Measurements from ENCODE around the gene SSR4.

DNA sequence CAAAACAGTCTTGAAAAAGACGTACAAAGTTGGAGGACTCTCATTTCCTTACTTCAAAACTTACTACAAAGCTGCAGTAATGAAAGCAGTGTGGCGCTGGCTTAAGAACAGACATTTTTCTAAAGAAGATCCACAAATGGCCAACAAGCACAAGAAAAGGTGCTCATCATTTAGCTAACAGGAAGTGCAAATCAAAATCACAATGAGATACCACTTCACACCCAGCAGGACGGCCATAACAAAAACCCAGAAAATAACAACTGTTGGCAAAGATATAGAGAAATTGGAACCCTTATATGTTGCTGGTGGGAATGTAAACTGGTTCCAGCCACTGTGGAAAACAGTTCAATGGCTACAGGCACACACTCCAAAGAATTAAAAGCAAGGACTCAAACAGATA, 32.5 kb downstream of the SSR4 start:
- TF ChIP-seq, protein P1, sequence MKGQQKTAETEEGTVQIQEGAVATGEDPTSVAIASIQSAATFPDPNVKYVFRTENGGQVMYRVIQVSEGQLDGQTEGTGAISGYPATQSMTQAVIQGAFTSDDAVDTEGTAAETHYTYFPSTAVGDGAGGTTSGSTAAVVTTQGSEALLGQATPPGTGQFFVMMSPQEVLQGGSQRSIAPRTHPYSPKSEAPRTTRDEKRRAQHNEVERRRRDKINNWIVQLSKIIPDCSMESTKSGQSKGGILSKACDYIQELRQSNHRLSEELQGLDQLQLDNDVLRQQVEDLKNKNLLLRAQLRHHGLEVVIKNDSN (CRISPR knock-in tag; IDR thresholded peaks at IDR 0.05) = no peak
- TF ChIP-seq, protein P2, sequence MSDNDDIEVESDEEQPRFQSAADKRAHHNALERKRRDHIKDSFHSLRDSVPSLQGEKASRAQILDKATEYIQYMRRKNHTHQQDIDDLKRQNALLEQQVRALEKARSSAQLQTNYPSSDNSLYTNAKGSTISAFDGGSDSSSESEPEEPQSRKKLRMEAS (CRISPR knock-in tag; IDR thresholded peaks at IDR 0.05) = no peak
- TF ChIP-seq, protein P3, sequence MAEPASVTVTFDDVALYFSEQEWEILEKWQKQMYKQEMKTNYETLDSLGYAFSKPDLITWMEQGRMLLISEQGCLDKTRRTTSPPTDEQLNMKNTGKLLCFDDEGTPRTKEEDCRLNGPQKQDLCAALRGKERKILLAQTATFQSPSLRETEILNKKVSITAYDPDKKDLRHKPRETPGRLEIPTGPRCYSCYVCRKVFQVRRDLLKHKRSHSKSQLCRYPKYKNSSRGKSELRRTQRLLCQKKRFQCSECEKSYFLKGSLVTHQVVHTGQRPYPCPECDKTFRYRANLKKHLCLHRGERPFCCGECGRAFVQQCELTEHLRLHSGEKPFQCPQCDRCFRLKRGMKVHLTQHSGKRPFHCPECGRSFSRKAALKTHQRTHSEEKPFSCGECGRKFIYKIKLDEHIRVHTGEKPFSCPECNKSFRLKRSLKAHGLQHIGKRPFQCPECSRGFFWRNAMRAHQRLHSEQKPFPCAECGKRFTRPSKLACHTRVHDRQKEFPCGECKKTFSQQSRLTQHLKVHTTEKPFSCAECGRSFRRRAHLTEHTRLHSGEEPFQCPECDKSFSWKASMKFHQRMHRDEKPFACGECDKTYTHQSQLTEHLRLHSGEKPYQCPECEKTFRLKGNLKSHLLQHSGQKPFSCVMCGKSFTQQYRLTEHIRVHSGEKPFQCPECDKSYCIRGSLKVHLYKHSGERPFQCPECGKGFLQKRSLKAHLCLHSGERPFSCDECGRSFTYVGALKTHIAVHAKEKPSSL (CRISPR knock-in tag; conservative IDR thresholded peaks at IDR 0.05) = no peak
- TF ChIP-seq, protein P4, sequence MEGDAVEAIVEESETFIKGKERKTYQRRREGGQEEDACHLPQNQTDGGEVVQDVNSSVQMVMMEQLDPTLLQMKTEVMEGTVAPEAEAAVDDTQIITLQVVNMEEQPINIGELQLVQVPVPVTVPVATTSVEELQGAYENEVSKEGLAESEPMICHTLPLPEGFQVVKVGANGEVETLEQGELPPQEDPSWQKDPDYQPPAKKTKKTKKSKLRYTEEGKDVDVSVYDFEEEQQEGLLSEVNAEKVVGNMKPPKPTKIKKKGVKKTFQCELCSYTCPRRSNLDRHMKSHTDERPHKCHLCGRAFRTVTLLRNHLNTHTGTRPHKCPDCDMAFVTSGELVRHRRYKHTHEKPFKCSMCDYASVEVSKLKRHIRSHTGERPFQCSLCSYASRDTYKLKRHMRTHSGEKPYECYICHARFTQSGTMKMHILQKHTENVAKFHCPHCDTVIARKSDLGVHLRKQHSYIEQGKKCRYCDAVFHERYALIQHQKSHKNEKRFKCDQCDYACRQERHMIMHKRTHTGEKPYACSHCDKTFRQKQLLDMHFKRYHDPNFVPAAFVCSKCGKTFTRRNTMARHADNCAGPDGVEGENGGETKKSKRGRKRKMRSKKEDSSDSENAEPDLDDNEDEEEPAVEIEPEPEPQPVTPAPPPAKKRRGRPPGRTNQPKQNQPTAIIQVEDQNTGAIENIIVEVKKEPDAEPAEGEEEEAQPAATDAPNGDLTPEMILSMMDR (IDR thresholded peaks at IDR 0.05) = no peak
- TF ChIP-seq FOXK1 (CRISPR knock-in tag; IDR thresholded peaks at IDR 0.05) = no peak
- TF ChIP-seq, protein P5, sequence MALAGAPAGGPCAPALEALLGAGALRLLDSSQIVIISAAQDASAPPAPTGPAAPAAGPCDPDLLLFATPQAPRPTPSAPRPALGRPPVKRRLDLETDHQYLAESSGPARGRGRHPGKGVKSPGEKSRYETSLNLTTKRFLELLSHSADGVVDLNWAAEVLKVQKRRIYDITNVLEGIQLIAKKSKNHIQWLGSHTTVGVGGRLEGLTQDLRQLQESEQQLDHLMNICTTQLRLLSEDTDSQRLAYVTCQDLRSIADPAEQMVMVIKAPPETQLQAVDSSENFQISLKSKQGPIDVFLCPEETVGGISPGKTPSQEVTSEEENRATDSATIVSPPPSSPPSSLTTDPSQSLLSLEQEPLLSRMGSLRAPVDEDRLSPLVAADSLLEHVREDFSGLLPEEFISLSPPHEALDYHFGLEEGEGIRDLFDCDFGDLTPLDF (CRISPR knock-in tag; IDR thresholded peaks at IDR 0.05) = no peak
- TF ChIP-seq, protein P6, sequence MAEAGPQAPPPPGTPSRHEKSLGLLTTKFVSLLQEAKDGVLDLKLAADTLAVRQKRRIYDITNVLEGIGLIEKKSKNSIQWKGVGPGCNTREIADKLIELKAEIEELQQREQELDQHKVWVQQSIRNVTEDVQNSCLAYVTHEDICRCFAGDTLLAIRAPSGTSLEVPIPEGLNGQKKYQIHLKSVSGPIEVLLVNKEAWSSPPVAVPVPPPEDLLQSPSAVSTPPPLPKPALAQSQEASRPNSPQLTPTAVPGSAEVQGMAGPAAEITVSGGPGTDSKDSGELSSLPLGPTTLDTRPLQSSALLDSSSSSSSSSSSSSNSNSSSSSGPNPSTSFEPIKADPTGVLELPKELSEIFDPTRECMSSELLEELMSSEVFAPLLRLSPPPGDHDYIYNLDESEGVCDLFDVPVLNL (CRISPR knock-in tag; IDR thresholded peaks at IDR 0.05; ENCODE audit: borderline replicate concordance, low read depth) = no peak
- TF ChIP-seq, protein P7, sequence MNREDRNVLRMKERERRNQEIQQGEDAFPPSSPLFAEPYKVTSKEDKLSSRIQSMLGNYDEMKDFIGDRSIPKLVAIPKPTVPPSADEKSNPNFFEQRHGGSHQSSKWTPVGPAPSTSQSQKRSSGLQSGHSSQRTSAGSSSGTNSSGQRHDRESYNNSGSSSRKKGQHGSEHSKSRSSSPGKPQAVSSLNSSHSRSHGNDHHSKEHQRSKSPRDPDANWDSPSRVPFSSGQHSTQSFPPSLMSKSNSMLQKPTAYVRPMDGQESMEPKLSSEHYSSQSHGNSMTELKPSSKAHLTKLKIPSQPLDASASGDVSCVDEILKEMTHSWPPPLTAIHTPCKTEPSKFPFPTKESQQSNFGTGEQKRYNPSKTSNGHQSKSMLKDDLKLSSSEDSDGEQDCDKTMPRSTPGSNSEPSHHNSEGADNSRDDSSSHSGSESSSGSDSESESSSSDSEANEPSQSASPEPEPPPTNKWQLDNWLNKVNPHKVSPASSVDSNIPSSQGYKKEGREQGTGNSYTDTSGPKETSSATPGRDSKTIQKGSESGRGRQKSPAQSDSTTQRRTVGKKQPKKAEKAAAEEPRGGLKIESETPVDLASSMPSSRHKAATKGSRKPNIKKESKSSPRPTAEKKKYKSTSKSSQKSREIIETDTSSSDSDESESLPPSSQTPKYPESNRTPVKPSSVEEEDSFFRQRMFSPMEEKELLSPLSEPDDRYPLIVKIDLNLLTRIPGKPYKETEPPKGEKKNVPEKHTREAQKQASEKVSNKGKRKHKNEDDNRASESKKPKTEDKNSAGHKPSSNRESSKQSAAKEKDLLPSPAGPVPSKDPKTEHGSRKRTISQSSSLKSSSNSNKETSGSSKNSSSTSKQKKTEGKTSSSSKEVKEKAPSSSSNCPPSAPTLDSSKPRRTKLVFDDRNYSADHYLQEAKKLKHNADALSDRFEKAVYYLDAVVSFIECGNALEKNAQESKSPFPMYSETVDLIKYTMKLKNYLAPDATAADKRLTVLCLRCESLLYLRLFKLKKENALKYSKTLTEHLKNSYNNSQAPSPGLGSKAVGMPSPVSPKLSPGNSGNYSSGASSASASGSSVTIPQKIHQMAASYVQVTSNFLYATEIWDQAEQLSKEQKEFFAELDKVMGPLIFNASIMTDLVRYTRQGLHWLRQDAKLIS (CRISPR knock-in tag; IDR thresholded peaks at IDR 0.05; ENCODE audit: borderline replicate concordance) = no peak
- TF ChIP-seq ELF4 (CRISPR knock-in tag; IDR thresholded peaks at IDR 0.05; ENCODE audit: low read depth) = no peak
- TF ChIP-seq JUN (CRISPR knock-in tag; IDR thresholded peaks at IDR 0.05) = no peak
- no peak for TF ChIP-seq ZNF263 (CRISPR knock-in tag; IDR thresholded peaks at IDR 0.05; ENCODE audit: low read depth)
- TF ChIP-seq, protein P8, sequence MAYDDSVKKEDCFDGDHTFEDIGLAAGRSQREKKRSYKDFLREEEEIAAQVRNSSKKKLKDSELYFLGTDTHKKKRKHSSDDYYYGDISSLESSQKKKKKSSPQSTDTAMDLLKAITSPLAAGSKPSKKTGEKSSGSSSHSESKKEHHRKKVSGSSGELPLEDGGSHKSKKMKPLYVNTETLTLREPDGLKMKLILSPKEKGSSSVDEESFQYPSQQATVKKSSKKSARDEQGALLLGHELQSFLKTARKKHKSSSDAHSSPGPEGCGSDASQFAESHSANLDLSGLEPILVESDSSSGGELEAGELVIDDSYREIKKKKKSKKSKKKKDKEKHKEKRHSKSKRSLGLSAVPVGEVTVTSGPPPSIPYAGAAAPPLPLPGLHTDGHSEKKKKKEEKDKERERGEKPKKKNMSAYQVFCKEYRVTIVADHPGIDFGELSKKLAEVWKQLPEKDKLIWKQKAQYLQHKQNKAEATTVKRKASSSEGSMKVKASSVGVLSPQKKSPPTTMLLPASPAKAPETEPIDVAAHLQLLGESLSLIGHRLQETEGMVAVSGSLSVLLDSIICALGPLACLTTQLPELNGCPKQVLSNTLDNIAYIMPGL (CRISPR knock-in tag; IDR thresholded peaks at IDR 0.05) = no peak
- TF ChIP-seq NR3C1 (CRISPR knock-in tag; conservative IDR thresholded peaks at IDR 0.05; ENCODE audit: low read depth) = no peak
- TF ChIP-seq SP1 (CRISPR knock-in tag; conservative IDR thresholded peaks at IDR 0.05) = no peak

All from WTC11 (cell line).